ENCODE results near the gene MED1.

DNA sequence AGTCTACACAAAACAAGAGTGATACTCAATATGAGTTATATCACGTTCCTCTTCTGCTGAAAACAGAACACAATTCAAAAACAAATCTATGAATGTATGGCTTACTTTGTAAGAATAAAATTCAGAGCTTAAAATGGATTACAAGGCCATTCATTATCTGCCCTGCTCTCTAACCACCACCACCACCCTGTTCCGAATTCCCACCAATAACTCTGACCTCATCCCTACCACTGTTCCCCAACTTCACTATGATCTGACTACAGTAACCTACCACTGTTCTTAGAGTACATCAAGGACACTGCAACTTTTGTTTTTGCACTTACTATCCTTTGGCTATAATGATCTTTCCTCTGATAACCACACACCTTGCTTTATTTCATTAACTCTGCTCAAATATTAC is 70.9 kb downstream of the MED1 start:
- no peak for TF ChIP-seq CTCF (IDR thresholded peaks at IDR 0.05 in 4 of 5, conservative IDR thresholded peaks at IDR 0.05 in 1 of 5)
- no peak for TF ChIP-seq POLR2A (IDR thresholded peaks at IDR 0.05)
